ENCODE results near the gene ANXA6. TPM values are rescaled to one million over a fixed set of nuclear protein-coding genes. Genes with fewer than 3 reads are reported as not detected.

ANXA6 gene
- total RNA-seq, 4 donors from 2014 or later: 91.6 to 164 (median 142) TPM

- no peak for DNase-seq
- Histone ChIP-seq H3K9me3 (no peaks in the 10 kb centered on the region), H3K4me3 (no peak overlapping the region), H3K36me3 (peaks cover 3 to 83% of the 10 kb centered on the region in 2 donors), H3K27me3 (no peaks in the 10 kb centered on the region), H3K4me1 (peaks cover 7 to 10% of the 10 kb centered on the region in 2 donors), H3K27ac (peak overlapping the region in 1 of 4 donors; percentile 2)
- TF ChIP-seq CTCF (IDR thresholded peaks at IDR 0.05 in 4 of 5, conservative IDR thresholded peaks at IDR 0.05 in 1 of 5) (no peak), POLR2A (IDR thresholded peaks at IDR 0.05) (no peak)
- intact Hi-C loops (cut with DNase I; ENCODE audit: low total_unique reads) (no loop called here), in situ Hi-C loops (cut with MboI; ENCODE audit: low sequenced_read_pairs in 4 of 4) (loop anchor here in 1 of 4 donors (25.0 kb wide), 1 partner anchor 107 kb away; no protein-coding TSS in a partner anchor)
- ATAC-seq: no peak
These were observed 27.2 kb downstream of the ANXA6 start for GRCh38 chr5:151130235-151130921.

GRCh38 chr5:151128817-151129216 lies 28.8 kb downstream of the ANXA6 start:
- in situ Hi-C loops (cut with MboI; ENCODE audit: low sequenced_read_pairs in 4 of 4): loop anchor here (5.0 to 25.0 kb wide), 4 partner anchors 33 to 108 kb away; no protein-coding TSS in a partner anchor
- Histone ChIP-seq H3K27me3 (no peaks in the 10 kb centered on the region), H3K27ac (peak overlapping the region in 1 of 4 donors; percentile 31), H3K36me3 (peaks cover 3 to 67% of the 10 kb centered on the region in 2 donors), H3K9me3 (no peaks in the 10 kb centered on the region), H3K4me1 (peaks cover 19 to 22% of the 10 kb centered on the region in 2 donors), H3K4me3 (no peak overlapping the region)
- TF ChIP-seq POLR2A (IDR thresholded peaks at IDR 0.05) (no peak), CTCF (IDR thresholded peaks at IDR 0.05 in 4 of 5, conservative IDR thresholded peaks at IDR 0.05 in 1 of 5) (no peak)
- ATAC-seq (no peak), DNase-seq (no peak)
- intact Hi-C loops (cut with DNase I; ENCODE audit: low total_unique reads): no loop called here

- Histone ChIP-seq H3K27me3 (no peaks in the 10 kb centered on the region), H3K4me1 (peaks cover 28 to 31% of the 10 kb centered on the region in 2 donors), H3K9me3 (no peaks in the 10 kb centered on the region), H3K27ac (peak overlapping the region in 1 of 4 donors; percentile 91), H3K4me3 (no peak overlapping the region), H3K36me3 (peaks cover 3 to 60% of the 10 kb centered on the region in 2 donors)
- intact Hi-C loops (cut with DNase I; ENCODE audit: low total_unique reads): no loop called here
- TF ChIP-seq POLR2A (IDR thresholded peaks at IDR 0.05) (no peak), CTCF (IDR thresholded peaks at IDR 0.05 in 4 of 5, conservative IDR thresholded peaks at IDR 0.05 in 1 of 5) (no peak)
- DNase-seq (no peak), ATAC-seq (no peak)
- in situ Hi-C loops (cut with MboI; ENCODE audit: low sequenced_read_pairs in 4 of 4): loop anchor here (5.0 to 25.0 kb wide), 4 partner anchors 34 to 109 kb away; no protein-coding TSS in a partner anchor
These were observed 29.7 kb downstream of the ANXA6 start for GRCh38 chr5:151127926-151128325.

GRCh38 chr5:151126199-151126645 lies 31.4 kb downstream of the ANXA6 start:
- DNase-seq: peak; percentile 61 to 86
- Histone ChIP-seq H3K9me3 (no peaks in the 10 kb centered on the region), H3K36me3 (peaks cover 3 to 60% of the 10 kb centered on the region in 2 donors), H3K27ac (peak overlapping the region; percentile 82 to 91 (median 88)), H3K4me3 (no peak overlapping the region), H3K27me3 (no peaks in the 10 kb centered on the region), H3K4me1 (peaks cover 30 to 48% of the 10 kb centered on the region in 2 donors)
- TF ChIP-seq POLR2A (IDR thresholded peaks at IDR 0.05) (no peak), CTCF (IDR thresholded peaks at IDR 0.05 in 4 of 5, conservative IDR thresholded peaks at IDR 0.05 in 1 of 5) (peak; percentile 89 to 96 (median 91))
- in situ Hi-C loops (cut with MboI; ENCODE audit: low sequenced_read_pairs in 4 of 4) (loop anchor here (5.0 to 25.0 kb wide), 4 partner anchors 36 to 111 kb away; no protein-coding TSS in a partner anchor), intact Hi-C loops (cut with DNase I; ENCODE audit: low total_unique reads) (loop anchor here (1.0 kb wide), 2 partner anchors 38 to 113 kb away; no protein-coding TSS in a partner anchor)
- peak; percentile 34 to 52 for ATAC-seq

Data from gastrocnemius medialis (tissue), 4 donors.